Activated naive CD8-positive, alpha-beta T cell treated with anti-CD3 and anti-CD28 coated beads, Interleukin-2, amount 50 U/mL, for 24 hours (primary cell): ENCODE results near the gene CXADR.
"Not testable (repeated sequence)": the region's sequence is repeated elsewhere in the genome, so short reads cannot be mapped to it uniquely, and the experiment has no call there.

ENCODE experiments used
- ATAC-seq: fragments of 150-1000 bp; cut with Tn5 transposase; one replicate; pipeline ENCODE4 v1.10.0; 2021
- DNase-seq: peaks from one replicate; pipeline ENCODE4 v3.0.0; 2021
- H3K27ac Mint-ChIP-seq: one replicate; pipeline ENCODE4 v1.8.0; 2021; ENCODE audit warnings: mild to moderate bottlenecking, mixed read lengths
- H3K27me3 Mint-ChIP-seq: one replicate; pipeline ENCODE4 v1.8.0; 2021; ENCODE audit warnings: mixed read lengths
- H3K36me3 Mint-ChIP-seq: one replicate; pipeline ENCODE4 v1.8.0; 2021; ENCODE audit warnings: low read depth, mixed read lengths
- H3K4me1 Mint-ChIP-seq: one replicate; pipeline ENCODE4 v1.8.0; 2021; ENCODE audit warnings: mixed read lengths
- H3K4me3 Mint-ChIP-seq: one replicate; pipeline ENCODE4 v1.8.0; 2021; ENCODE audit warnings: mild to moderate bottlenecking, moderate library complexity, mixed read lengths
- H3K9me3 Mint-ChIP-seq: one replicate; pipeline ENCODE4 v1.8.0; 2021; ENCODE audit warnings: mixed read lengths

Gene CXADR

DNA sequence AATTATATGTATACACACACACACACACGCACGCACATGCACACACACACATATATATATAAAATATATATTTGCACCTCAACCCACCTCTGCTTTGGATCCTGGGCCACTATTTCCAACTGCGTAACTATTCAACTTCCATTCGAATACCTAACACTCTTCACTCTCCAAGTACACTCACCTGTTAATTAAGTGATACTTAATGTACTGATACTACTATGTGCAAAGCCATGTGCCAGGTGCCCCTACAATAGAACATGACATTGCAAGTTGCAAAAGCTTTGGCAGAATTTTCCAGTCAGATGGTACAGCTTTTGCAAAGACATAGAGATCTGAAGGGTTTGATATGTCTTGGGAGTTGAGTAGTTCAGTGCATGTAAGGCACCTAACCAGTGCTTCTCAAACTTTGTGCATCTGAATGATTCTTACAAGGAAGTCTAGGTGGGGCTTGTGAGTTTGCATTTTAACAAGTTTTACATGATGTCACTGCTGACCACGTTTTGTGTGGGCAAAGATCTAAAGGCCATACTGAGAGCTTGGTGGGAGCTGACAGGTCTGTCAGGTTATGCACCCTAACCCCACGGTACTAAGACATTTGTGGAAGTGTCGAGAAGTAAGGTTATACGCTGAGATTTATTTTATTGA is 7.2 kb downstream of the CXADR start:
- no peak for DNase-seq
- H3K27ac Mint-ChIP-seq = no peak overlapping the region
- no peak for ATAC-seq
- H3K27me3 Mint-ChIP-seq = peaks cover 21% of the 10 kb centered on the region
- H3K36me3 Mint-ChIP-seq = no peaks in the 10 kb centered on the region
- no peak overlapping the region for H3K4me3 Mint-ChIP-seq
- H3K9me3 Mint-ChIP-seq = no peaks in the 10 kb centered on the region
- no peaks in the 10 kb centered on the region for H3K4me1 Mint-ChIP-seq

DNA sequence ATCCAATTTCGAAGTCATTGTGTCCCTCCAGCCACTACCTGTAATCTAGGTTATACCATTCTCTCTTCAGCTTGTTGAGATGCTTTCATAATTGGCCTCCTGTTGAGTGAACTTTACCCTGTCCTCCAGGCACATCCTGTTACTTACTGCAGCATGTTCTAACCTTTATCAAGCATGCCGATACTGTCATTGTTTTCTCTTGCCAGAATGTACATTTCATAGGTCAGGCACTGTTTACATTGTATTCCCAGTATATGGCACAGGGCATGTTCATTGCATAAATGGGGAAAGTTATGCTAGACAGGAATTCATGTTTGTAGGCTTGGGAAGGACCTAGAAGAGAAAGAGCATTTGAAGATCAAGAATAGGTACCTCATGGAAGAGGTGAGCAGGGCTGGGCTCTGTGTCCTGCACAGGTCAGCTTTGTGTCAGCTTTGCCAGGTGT is 10.2 kb downstream of the CXADR start:
- H3K4me3 Mint-ChIP-seq = no peak overlapping the region
- DNase-seq (no peak), ATAC-seq (no peak)
- no peaks in the 10 kb centered on the region for H3K9me3 Mint-ChIP-seq
- no peaks in the 10 kb centered on the region for H3K36me3 Mint-ChIP-seq
- no peak overlapping the region for H3K27ac Mint-ChIP-seq
- peaks cover 7% of the 10 kb centered on the region for H3K27me3 Mint-ChIP-seq
- no peaks in the 10 kb centered on the region for H3K4me1 Mint-ChIP-seq

DNA sequence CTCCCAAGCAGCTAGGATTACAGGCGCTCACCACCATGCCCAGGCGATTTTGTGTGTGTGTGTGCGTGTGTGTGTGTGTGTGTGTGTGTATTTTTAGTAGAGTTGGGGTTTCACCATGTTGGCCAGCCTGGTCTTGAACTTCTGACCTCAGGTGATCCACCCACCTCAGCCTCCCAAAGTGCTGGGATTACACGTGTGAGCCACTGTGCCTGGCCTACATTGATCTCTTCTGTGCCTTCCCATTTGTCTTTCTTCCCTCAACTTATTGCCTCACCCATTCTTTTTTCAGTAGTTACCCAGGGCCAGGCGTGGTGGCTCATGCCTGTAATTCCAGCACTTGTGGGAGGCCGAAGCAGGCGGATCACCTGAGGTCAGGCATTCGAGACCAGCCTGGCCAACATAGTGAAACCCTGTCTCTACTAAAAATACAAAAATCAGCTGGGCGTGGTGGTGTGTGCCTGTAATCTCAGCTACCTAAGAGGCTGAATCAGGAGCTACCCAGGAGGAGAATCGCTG is 11.2 kb downstream of the CXADR start:
- not testable (repeated sequence) for H3K36me3 Mint-ChIP-seq, H3K4me3 Mint-ChIP-seq, H3K9me3 Mint-ChIP-seq, H3K4me1 Mint-ChIP-seq, DNase-seq, H3K27ac Mint-ChIP-seq, ATAC-seq, H3K27me3 Mint-ChIP-seq

DNA sequence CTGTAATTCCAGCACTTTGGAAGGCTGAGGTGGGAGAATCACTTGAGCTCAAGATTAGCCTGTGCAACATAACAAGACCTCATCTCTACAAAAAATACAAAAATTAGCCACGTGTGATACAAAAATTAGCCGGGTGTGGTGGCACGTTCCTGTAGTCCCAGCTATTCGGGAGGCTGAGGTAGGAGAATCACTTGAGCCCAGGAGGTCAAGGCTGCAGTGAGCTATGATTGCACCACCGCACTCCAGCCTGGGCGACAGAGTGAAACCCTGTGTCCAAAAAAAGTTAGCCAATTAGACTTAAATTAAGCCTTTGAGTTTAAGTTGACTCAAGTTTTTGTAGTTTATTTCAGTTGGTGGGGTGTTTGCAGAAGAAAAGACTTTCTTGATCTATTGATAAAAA is 11.8 kb downstream of the CXADR start:
- Mint-ChIP-seq H3K36me3 (no peaks in the 10 kb centered on the region), H3K27ac (no peak overlapping the region), H3K4me3 (no peak overlapping the region), H3K9me3 (no peaks in the 10 kb centered on the region), H3K27me3 (peaks cover 7% of the 10 kb centered on the region), H3K4me1 (no peaks in the 10 kb centered on the region)
- ATAC-seq = no peak
- no peak for DNase-seq

DNA sequence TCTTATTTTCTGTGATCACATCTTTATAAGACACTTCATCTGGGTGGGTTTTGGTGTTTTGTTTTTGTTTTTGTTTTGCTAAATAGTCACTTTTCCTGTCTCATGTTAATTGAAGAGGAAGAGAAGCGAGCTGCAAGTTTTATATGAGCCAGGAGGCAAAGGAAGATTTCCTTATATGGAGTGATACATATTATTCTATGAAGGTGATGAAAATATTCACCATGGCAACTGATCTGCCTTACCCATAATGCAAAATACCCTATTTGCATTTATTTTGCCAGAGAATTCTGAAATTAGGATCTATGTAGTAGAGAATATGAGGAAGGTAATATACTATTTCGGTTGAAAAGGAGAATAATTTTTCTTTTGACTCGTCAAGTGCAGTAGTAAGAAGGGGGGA is 13.9 kb downstream of the CXADR start:
- peaks cover 2% of the 10 kb centered on the region for H3K27me3 Mint-ChIP-seq
- ATAC-seq (no peak), DNase-seq (no peak)
- no peaks in the 10 kb centered on the region for H3K9me3 Mint-ChIP-seq
- no peaks in the 10 kb centered on the region for H3K4me1 Mint-ChIP-seq
- H3K36me3 Mint-ChIP-seq = no peaks in the 10 kb centered on the region
- H3K4me3 Mint-ChIP-seq = no peak overlapping the region
- H3K27ac Mint-ChIP-seq = no peak overlapping the region

DNA sequence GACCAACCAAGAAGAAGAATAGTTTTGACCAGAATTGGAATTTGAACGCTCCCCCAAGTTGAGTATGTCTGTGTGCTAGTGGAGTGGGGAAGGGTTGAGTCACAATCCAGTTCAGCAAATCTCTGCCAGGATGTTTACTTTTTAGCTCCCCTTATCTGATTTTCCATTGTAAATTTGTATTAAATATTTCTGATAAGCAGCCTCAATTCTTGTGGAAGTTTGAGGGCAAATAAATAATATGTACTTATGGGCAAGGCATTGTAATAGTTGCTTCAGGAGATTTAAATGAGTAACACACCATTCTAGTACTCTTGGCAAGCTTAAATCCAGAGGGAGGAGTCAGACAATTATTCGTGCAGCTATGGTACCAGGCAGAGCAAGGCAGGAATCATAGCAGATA is 14.4 kb downstream of the CXADR start:
- H3K36me3 Mint-ChIP-seq = no peaks in the 10 kb centered on the region
- no peaks in the 10 kb centered on the region for H3K4me1 Mint-ChIP-seq
- peaks cover 2% of the 10 kb centered on the region for H3K27me3 Mint-ChIP-seq
- no peak overlapping the region for H3K27ac Mint-ChIP-seq
- H3K9me3 Mint-ChIP-seq = no peaks in the 10 kb centered on the region
- ATAC-seq = no peak
- no peak for DNase-seq
- no peak overlapping the region for H3K4me3 Mint-ChIP-seq

DNA sequence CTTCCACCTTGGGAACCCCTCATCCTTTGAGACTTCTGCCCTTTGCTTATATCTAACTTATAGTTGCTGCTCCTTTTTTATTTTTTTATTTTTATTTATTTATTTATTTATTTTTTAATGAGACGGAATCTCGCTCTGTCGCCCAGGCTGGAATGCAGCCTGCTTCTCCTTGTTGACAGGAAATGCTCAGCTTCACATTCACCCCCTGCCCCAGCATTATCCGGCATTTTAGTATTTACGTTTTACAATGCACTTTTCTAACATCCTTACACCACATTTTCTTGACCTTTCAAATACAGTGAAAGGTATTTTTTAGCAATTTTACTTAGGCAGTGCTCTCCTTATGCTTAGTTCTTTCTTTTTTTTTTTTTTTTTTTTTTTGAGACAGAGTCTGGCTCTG is 14.9 kb downstream of the CXADR start:
- Mint-ChIP-seq H3K4me1 (no peaks in the 10 kb centered on the region), H3K27ac (no peak overlapping the region), H3K4me3 (no peak overlapping the region), H3K36me3 (no peaks in the 10 kb centered on the region), H3K9me3 (no peaks in the 10 kb centered on the region), H3K27me3 (peaks cover under 1% of the 10 kb centered on the region)
- DNase-seq = no peak
- ATAC-seq = no peak

DNA sequence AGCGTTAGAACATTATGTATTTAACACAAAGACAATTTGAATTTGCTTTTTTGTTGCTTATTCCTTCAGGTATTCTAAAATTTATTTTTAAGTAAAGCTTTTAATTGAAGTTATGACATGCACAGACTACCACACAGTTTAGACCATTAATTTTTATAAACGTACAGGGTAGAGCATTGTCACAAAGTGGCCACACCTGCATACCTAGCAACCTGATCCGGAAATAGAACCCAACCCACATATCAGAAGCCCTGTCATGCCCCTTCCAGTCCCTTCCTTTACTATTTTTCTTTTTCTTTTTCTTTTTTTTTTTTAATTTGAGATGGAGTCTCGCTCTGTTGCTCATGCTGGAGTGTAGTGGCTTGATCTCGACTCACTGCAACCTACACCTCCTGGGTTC is 16.8 kb downstream of the CXADR start:
- no peaks in the 10 kb centered on the region for H3K36me3 Mint-ChIP-seq
- H3K27me3 Mint-ChIP-seq = no peaks in the 10 kb centered on the region
- no peak overlapping the region for H3K27ac Mint-ChIP-seq
- no peak for DNase-seq
- H3K4me1 Mint-ChIP-seq = no peaks in the 10 kb centered on the region
- no peak for ATAC-seq
- H3K4me3 Mint-ChIP-seq = no peak overlapping the region
- H3K9me3 Mint-ChIP-seq = no peaks in the 10 kb centered on the region

DNA sequence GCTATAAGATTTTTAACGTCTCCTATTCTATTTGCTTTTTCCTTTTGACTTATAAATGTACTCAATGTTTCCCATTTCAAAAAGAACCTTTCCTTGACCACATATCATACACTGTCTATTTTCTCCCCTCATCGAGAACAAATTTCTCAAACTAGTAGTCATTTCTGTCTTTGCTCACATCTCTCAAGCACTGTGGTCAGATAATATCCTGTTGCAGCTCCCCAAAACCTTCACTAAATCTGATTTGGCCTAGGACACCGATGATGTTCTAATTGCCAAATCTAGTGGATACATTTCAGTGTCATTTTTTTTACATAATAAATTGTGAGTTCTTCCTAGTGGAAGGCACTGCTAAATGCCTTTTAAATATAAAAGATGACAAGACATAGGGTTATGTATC is 19.4 kb downstream of the CXADR start:
- Mint-ChIP-seq H3K36me3 (no peaks in the 10 kb centered on the region), H3K4me1 (no peaks in the 10 kb centered on the region), H3K27me3 (no peaks in the 10 kb centered on the region), H3K4me3 (no peak overlapping the region), H3K9me3 (no peaks in the 10 kb centered on the region), H3K27ac (no peak overlapping the region)
- no peak for ATAC-seq
- DNase-seq = no peak

DNA sequence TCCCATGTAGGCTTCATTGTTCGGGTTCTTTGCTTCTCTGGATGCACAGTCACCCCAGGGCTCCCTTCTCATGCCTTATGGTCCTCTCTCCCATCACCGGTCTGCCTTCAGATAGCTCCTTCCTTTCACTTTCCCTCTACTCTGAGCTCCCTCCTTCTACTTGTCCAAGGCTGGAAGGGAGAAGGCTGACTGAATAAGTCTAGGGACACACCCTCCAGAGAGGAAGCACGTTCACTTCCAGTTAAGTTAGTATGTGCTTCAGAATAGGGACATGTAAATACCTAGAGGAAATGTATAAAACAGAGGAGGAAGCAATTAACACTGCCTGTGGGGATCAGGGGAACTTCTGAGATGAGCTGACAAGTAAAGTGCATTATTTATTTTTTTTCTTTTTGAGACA is 23.5 kb downstream of the CXADR start:
- Mint-ChIP-seq H3K36me3 (no peaks in the 10 kb centered on the region), H3K27me3 (peaks cover 2% of the 10 kb centered on the region), H3K9me3 (no peaks in the 10 kb centered on the region)

DNA sequence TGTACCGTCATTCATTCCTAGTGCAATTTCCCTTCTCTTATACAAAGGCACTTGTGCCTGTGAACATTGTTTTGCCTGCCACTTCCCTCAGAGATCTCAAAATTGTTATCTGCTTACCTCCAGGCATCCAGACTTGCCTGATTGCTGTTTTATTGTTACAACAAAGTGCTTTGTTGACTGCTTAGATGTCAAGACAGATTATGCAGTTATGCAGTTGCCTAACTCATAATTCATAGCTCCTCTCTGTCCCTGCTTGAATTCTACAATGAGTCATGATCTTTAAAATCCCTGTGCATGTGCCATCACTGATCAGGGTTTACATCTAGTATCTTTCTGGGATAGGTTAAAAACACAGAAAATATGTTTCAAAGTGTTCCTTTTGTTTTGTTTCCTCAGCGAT is 24.5 kb downstream of the CXADR start:
- Mint-ChIP-seq H3K4me1 (no peaks in the 10 kb centered on the region), H3K36me3 (no peaks in the 10 kb centered on the region), H3K9me3 (no peaks in the 10 kb centered on the region), H3K4me3 (no peak overlapping the region), H3K27ac (no peak overlapping the region), H3K27me3 (peaks cover 5% of the 10 kb centered on the region)
- no peak for DNase-seq
- no peak for ATAC-seq

More for the DNA sequence above, 23.5 kb downstream of the CXADR start:
- Mint-ChIP-seq H3K27ac (no peak overlapping the region), H3K4me3 (no peak overlapping the region), H3K4me1 (no peaks in the 10 kb centered on the region)
- ATAC-seq (no peak), DNase-seq (no peak)

DNA sequence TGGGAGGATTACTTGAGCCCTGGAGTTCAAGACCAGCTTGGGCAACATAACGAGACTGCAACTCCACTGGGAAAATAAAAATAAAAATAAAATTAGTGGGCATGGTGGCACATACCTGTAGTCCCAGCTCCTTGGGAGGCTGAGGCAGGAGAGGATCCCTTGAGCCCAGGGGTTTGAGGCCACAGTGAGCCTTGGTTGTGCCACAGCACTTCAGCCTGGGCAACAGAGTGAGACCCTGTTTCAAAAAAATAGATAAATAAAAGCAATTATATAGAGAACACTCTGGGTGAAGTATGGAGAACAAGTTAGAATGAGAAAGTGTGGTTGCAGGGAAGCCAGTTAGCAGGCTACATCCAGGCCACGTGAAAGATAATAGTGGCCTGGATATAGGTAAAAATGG is 25.7 kb downstream of the CXADR start:
- no peak for DNase-seq
- Mint-ChIP-seq H3K9me3 (no peaks in the 10 kb centered on the region), H3K4me1 (no peaks in the 10 kb centered on the region), H3K4me3 (no peak overlapping the region), H3K36me3 (no peaks in the 10 kb centered on the region), H3K27ac (no peak overlapping the region), H3K27me3 (peaks cover 5% of the 10 kb centered on the region)
- ATAC-seq = no peak

DNA sequence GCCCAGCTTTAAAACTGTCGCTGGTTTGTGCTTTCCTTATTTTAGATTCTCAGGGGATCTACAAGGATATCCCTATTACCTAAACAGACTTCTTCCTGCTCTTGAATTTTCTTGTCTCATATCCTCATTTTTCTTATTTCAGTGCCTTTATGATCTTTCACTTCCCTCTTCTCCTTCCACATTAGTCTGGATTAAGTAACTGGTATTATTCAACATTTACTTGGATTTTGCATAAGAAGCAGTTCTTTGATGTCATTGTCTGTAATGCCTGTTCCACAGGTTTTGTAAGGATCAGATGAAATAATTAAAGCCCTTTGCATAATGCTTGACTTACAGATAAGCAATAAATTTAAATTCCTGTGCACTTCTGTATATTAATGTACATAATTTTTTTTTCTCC is 26.5 kb downstream of the CXADR start:
- H3K36me3 Mint-ChIP-seq = no peaks in the 10 kb centered on the region
- no peaks in the 10 kb centered on the region for H3K4me1 Mint-ChIP-seq
- H3K4me3 Mint-ChIP-seq = no peak overlapping the region
- peaks cover 5% of the 10 kb centered on the region for H3K27me3 Mint-ChIP-seq
- no peak overlapping the region for H3K27ac Mint-ChIP-seq
- H3K9me3 Mint-ChIP-seq = no peaks in the 10 kb centered on the region
- ATAC-seq (no peak), DNase-seq (no peak)

DNA sequence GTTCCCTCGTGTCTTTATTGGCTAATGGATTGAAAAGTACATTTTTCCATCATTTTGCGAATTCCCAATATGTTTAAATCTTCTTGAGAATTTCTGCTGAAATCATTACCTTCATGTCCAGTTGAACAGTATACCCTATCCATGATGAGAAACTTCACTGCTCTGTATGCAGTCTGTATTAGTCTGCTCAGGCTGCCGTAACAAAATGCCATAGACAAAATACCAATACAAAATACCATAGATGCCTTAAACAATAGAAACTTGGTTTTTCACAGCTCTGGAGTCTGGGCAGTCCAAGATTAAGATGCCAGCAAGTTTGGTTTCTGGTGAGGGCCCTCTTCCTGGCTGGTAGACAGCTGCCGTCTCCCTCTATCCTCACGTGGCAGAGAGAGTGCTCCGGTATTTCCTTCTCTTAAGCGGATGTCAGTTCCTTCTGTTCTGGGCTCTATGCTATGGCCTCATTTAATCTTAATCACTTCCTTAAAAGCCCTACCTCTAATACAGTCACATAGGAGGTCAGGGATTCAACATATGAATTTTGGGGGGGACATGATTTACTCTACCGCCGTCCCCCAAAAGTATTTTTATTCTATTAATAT is 27.0 kb downstream of the CXADR start:
- H3K4me1 Mint-ChIP-seq = no peaks in the 10 kb centered on the region
- DNase-seq = no peak
- peaks cover 5% of the 10 kb centered on the region for H3K27me3 Mint-ChIP-seq
- no peak overlapping the region for H3K27ac Mint-ChIP-seq
- ATAC-seq = no peak
- H3K4me3 Mint-ChIP-seq = no peak overlapping the region
- no peaks in the 10 kb centered on the region for H3K9me3 Mint-ChIP-seq
- no peaks in the 10 kb centered on the region for H3K36me3 Mint-ChIP-seq

DNA sequence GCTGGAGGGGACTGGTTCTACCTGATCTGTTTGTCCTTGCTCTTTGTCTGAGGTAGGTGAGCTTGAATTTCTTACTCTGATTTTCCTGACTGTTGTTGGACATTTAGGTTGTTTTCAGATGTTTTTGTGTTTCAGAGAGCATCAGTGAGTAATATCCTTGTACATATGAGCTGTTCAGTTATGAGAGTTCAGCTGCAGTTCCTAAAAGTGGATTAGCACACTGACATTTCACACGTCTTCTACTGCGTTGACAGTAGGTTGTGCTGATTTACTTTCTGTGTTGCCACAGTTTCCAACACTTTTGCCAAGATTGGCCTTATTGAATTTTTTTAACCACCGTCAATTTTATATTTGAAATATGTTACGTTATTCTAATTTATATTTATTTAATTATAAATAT is 27.7 kb downstream of the CXADR start:
- H3K36me3 Mint-ChIP-seq = no peaks in the 10 kb centered on the region
- H3K4me3 Mint-ChIP-seq = no peak overlapping the region
- H3K27ac Mint-ChIP-seq = no peak overlapping the region
- no peak for ATAC-seq
- H3K27me3 Mint-ChIP-seq = peaks cover 5% of the 10 kb centered on the region
- DNase-seq = no peak
- no peaks in the 10 kb centered on the region for H3K4me1 Mint-ChIP-seq
- no peaks in the 10 kb centered on the region for H3K9me3 Mint-ChIP-seq
